Measurements from ENCODE around the gene ECHDC3.

DNA sequence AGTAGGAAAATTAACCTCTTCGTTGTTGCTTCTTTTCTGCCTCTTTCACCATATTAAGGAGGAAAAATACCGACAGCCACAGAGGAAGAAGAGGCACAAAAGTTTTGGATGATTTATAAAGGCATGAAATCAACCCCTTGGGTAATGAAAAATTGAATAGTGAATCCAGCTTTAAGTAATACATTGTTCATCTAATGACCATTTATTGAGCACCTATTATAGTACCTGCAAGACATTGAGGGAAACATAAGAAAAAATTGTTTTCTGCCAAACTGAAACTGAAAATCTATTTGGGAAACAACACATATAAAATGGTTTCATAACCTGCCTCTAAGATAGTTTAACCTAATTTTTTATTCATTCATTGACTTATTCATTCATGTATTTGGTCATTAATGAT, 8.2 kb downstream of the ECHDC3 start:
- TF ChIP-seq, protein P1, sequence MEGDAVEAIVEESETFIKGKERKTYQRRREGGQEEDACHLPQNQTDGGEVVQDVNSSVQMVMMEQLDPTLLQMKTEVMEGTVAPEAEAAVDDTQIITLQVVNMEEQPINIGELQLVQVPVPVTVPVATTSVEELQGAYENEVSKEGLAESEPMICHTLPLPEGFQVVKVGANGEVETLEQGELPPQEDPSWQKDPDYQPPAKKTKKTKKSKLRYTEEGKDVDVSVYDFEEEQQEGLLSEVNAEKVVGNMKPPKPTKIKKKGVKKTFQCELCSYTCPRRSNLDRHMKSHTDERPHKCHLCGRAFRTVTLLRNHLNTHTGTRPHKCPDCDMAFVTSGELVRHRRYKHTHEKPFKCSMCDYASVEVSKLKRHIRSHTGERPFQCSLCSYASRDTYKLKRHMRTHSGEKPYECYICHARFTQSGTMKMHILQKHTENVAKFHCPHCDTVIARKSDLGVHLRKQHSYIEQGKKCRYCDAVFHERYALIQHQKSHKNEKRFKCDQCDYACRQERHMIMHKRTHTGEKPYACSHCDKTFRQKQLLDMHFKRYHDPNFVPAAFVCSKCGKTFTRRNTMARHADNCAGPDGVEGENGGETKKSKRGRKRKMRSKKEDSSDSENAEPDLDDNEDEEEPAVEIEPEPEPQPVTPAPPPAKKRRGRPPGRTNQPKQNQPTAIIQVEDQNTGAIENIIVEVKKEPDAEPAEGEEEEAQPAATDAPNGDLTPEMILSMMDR (conservative IDR thresholded peaks at IDR 0.05; ENCODE audit: low read depth, low read length), result no peak
- TF ChIP-seq FOS (IDR thresholded peaks at IDR 0.05; ENCODE audit: low read depth, low read length), result no peak
- TF ChIP-seq POLR2A (IDR thresholded peaks at IDR 0.05; ENCODE audit: low read depth, low read length), result no peak

Measured in IMR-90 (cell line).